HG02970 (cell line): ENCODE data around the gene TEN1.
"Not testable (repeated sequence)": the region's sequence is repeated elsewhere in the genome, so short reads cannot be mapped to it uniquely, and the experiment has no call there.

Experiments
- ATAC-seq: cut with Tn5 transposase; IDR thresholded peaks from one replicate; pipeline ENCODE4 v1.9.1; 2021; ENCODE audit warnings: mild to moderate bottlenecking, moderate library complexity, moderate number of reproducible peaks; ENCODE audit not compliant: unreplicated experiment, low FRiP score

The TEN1 gene, protein sequence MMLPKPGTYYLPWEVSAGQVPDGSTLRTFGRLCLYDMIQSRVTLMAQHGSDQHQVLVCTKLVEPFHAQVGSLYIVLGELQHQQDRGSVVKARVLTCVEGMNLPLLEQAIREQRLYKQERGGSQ

DNA sequence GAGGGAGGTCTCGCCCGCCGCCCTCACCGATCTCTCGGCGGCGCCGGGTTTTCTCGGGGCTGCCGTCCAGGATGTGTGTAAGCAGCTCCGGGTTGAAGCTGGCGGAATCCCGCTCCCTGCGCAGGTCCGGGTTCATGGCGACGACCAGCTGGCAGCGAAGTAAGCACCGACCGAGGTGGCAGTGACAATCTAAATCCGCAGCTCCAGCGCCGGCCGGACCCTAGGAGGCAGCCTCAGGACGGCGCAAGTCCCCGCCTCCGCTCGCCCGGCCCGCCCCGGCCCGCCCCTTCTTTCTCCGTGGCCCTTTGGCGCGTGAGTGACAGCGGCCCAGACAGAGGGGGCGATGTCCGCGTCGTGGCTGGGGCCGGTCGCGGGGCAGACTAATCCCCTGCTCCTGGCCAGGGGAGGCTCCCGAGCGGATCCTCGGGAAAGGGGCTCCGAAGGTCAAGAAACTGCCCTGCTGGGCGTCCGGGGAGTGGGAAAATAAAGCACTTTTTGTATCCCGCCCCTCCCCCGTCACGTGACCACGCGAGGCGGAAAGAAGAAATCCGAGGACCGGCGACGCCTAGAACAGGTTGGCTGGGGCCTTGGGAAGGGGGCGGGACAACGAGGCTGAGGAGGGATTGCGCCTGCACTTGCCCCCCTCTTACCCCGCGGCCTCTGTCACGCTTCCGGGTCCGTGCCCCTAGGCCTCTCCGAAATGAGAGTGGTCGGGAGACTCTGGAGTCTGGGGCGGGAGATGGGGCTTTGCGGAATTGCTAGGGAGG, at the start of gene TEN1, which contains the start of gene ACOX1:
Gene TEN1, plus strand, starts transcription at position 303 of the 767 bp plus-strand sequence. CDS start 6,953 bp downstream, outside the sequence.
Gene ACOX1, minus strand, starts transcription at position 229 of the 767 bp plus-strand sequence. Its CDS starts 93 bp downstream, at position 136.
- peak; percentile 85 for ATAC-seq

DNA sequence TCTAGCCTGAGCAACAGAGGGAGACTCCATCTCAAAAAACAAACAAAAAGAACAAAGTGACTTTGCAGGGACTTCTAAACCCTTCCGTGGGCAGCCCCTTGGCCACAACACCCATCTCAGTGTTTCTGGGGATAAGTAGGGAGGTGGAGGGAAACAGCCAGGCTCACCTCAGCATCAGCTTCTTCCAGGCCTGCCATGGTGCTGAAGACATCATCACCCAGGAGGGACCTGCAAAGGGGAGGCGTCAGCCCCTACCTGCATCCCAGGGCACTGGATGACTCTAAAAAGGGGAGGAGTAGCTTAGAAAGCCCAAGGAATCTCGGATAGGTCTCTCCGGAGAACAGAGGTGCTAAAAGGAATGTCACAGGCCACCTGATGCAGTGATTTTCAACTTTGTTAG, 48.0 kb upstream of the TEN1 start:
- ATAC-seq: no peak

DNA sequence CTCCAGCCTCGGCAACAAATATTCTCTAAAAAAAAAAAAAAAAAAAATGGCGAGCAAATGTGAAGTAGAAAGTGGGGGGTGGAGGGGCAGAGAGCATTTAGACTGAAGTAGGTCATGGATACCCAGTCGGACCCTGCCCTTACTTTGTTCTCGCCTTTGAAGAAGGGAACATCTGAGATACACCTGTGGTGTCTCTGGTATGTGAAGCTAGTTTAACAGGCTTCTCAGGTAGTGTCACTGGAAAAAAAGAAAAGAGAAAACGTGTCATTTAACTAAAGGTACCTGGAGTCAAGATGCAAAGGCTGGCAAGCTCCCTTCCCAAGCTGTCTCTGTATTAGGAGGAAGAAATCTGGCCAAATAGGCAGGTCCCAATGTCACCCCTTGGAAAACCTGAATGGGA, 46.2 kb upstream of the TEN1 start:
- no peak for ATAC-seq

DNA sequence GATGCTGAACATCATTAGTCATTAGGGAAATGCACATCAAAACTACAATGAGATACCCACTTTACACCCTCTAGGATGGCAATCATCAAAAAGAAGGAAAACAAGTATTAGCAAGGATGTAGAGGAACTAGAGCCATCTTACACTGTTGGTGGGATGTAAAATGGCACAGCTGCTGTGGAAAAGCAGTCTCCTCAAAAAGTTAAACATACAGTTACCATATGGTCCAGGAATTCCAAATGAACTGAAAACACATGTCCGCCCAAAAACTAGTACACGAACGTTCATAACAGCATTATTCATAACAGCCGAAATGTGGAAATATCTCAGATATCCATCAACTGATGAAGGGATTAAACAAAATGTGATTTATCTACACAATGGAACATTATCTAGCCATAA, 45.2 kb upstream of the TEN1 start:
- ATAC-seq: no peak

DNA sequence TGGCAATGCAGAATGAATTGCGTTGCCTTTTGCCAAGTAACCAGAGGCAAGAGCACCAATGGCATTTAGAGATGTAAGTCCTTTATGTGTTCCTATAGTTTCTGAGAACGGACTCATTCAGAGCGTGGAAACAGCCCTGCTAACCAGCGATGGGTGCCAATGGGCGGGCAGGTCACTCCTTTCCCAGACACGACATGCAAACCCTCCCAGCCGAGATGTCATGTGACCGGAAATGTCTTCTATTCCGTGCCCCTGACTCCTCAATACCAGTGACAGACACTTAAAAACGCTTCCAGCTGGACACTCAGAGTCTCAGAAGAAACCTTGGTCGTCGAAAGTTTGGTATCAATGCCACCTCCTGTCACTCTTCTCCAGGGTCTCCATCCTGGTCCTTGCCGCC, 41.4 kb upstream of the TEN1 start:
- ATAC-seq: no peak

DNA sequence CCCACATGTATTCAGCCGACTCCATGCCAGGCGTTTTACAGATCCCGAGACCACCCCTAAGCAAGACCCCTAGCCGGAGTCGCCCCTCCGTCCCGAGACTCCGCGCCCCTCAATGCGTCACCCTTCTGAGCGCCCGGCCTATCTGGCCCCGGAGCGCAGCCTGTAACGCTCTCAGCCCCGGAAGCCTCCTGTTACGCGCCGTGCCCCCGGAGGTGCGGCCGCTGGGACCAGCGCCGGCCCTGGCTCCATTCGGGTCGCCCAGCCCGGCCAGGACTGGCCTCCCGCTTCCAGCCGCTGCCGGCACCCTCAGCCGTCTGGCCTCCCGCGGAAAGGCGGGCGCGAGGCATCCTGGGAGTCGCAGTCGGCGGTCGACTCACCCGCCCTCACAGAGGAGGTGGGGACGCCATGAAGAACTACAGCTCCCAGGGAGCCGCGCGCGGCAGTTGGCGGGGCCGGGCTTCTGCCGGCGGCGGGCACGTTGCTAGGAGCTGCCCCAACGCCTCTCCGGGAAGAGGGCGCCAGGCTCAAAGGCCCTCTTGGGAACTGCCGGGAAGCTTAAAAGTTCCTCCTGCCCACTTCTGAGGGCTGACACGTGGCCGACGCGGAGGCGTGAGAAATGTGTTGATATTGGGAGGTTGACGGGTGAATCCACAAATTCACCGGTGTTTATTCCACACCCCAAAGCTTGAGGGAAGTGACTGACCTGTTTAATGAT, 38.2 kb upstream of the TEN1 start, which contains the start of gene FBF1:
Gene FBF1, minus strand, starts transcription at position 316 of the 715 bp plus-strand sequence. CDS start 2,893 bp downstream, outside the sequence.
- peak; percentile 83 for ATAC-seq

DNA sequence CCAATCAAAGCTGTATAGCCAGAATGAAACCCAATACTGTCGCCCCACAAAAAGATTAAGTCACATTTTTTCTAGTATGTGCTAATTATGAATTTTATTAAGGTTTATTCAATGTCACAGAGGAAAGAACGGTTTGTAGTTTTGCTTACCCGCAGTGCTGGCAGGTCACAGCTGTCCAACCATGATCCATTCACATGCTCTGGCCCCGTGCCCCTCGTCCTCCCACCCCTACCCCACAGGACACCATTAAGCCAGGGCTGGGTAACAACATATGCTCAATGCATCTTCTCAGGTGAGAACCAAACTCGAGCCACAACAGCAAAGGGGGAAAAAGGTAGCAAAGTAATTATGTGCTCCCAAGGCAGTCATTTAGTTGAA, 37.6 kb upstream of the TEN1 start:
- no peak for ATAC-seq

DNA sequence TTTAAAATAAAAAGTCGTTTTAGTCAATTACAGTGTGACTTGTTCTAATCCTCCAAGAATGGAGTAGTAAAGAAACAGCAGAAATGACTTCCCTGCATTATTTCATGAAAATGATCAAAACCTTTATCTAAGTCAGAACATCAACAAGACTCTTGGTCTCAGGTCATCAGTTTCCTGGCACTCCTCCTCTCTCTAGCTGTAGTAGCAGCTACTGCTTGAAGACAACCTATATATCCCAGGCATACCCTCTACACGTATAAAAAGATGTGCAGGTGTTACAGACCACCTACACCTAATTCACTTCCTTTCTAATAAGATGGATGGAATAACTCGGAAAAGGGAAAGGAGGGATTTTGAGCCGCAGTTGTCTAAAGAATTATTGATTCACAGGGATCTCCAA, 36.6 kb upstream of the TEN1 start:
- no peak for ATAC-seq

DNA sequence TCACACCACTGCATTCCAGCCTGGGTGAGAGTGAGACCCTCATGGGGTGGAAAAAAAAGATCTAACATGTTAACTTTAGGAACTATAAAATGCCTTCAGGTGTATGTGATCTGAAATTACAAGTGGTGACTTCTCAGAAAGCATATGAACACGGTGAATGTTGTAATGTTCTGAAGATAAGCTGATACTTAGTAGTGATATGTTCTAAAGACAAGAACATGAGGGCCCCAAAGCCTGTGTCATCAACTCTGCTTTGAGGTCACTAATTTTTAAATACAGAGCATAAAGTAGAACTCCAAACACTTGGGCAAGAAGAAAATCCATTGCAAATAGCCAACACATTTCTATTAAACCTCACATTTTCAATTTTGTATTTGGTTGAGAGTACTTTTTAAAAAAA, 35.5 kb upstream of the TEN1 start:
- ATAC-seq: no peak

DNA sequence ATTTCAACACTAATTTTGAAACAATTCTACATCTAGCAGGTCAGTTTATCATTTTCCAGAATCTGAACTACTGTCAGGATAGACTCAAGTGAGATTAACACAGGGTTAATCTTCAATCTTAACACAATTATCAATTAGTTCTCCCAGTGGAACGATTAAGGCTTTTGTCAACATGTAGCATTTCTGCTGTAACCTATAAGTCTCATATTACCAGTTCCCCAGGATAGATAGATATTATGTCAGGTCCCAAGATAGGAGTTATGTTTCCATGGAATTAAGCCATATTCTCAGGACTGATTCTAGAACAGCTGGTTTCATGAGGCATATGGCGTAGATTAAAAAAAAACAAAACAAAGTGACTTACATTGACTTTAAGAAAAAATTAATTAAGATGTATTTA, 33.8 kb upstream of the TEN1 start:
- no peak for ATAC-seq

DNA sequence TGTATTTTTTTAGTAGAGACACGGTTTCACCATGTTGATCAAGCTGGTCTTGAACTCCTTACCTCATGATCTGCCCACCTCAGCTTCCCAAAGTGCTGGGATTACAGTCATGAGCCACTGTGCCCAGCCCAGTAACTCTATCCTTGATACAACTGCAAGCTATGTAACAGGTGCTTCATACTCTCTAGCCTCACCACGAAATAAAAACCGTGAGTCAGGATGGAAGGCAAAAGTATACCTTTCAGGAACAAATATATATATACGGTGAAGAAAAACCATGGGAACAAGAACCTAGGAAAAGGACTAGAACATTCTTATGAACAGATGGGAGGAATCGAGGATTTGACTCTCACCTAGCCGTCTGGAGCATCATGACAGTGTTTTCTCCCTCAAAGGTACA, 28.6 kb upstream of the TEN1 start:
- no peak for ATAC-seq

DNA sequence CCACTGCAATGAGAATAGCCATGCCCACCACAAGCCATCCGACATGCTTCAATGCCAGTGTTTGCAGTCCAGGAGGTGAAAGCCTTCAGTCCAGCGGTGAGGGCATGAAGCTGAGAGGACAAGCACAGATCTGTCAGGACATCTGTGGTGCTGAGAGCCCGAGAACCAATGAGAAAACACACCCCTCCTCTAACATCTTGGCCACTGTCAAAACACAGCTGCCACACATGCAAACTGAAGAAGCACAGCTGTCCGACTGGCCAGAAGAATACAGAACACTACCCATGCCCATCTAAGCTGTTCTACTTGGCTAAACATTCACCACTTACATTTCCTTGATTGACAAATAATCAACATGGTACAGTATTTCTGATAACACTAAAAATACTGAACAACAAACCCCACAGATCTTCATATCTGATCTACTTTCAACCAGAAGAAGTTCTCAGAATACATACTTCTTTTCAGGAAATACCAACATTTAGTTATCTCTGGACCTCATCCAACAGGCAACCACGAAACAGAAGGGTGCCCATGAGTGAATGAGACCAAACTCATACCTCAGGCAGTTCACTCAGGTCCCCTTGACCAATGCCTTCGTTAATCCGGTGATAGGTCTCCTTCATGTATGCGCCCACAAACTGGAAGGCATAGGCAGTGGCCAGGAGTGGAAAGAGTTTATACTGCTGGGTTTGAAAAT, 28.0 kb upstream of the TEN1 start:
- no peak for ATAC-seq

DNA sequence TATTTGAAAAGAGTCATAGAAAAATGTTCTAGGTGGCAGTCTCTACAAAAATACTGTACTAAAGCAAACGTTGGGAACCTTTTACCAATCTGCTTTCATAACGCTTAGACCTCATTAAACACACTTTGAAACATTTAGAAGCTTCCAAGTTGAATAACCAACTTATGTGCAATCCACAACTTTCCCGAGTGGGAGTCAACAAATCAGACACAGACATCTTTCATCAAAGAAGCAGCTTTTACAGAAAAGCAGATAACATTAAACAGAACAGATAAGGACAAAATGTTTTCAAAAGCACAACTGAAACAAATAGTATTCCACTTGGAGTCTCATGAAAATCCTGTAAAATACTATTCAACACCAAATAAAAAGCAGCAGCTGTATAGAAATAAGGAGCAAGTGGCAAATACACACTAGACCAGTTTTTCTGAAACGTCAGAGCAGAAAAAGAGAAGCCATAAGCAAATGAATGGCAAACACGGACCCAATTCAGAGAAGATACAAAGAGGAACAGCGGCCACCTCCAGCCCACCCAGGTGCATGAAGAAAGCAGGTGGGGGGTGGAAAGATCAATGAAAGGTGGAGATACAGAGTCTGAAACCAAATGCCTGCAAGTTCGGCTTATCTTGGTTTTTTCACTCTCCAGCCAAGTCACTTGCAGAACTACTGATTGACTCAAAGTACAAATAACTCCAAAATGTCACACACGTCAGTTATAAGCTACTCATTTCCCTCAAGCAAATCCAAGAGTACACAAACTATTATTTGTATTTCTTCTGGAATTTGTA, 19.8 kb upstream of the TEN1 start:
- no peak for ATAC-seq

DNA sequence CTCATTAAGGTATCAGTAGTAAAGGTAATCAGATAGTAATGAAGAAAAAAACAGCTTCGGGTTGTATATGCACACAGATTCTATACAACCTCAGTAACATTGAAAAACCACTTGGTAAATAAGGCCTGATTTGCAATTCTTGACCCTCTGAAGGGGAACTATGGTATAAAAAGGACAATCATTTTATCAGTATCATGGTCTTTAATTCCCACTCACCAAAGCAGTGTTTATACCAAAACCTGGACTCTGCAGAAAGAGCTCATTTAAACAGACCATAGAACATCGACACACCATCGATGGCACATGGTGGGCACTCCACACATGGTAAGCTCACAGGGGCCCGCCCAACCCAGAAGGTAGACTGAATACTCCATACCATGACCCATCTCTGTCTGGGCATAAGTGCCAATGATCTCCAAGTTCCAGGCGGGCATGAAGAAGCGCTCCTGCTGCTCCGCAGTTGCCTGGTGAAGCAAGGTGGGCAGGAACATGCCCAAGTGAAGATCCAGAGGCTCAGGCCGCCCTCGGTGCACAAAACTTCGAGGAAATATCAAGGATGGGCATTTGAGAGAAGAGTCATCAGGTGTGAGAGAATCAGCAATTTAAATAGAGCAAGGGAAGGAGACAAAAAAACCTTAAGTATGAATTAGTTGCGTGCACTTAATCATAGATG, 19.1 kb upstream of the TEN1 start:
- ATAC-seq: no peak

DNA sequence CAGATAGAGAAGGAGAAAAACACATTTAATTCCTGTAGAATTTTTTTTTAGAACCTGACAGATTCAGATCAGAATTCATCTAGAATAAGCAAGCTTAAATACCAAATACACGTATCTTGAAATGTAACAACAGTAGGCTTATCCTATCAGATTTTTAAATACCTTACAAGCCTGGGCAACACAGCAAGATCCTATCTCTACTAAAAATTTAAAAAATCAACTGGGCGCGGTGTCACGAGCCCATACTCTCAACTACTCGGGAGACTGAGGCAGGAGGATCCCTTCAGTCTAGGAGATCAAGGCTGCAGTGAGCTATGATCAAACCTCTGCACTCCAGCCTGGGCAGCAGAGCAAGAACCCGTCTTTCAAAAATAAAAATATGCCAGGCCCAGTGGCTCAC, 13.6 kb upstream of the TEN1 start:
- ATAC-seq: no peak

DNA sequence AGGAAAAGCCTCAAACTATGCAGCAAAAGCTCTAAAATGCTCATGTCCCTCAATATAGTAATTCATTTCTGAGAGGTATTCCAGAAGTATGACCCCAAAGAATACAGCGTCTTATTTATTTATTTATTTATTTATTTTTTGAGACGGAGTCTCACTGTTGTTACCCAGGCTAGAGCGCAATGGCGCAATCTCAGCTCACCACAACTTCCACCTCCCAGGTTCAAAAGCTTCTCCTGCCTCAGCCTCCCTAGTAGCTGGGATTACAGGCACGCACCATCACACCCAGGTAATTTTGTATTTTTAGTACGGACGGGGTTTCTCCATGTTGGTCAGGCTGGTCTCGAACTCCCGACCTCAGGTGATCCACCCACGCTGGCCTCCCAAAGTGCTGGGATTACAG, 10.0 kb upstream of the TEN1 start:
- ATAC-seq: not testable (repeated sequence)

DNA sequence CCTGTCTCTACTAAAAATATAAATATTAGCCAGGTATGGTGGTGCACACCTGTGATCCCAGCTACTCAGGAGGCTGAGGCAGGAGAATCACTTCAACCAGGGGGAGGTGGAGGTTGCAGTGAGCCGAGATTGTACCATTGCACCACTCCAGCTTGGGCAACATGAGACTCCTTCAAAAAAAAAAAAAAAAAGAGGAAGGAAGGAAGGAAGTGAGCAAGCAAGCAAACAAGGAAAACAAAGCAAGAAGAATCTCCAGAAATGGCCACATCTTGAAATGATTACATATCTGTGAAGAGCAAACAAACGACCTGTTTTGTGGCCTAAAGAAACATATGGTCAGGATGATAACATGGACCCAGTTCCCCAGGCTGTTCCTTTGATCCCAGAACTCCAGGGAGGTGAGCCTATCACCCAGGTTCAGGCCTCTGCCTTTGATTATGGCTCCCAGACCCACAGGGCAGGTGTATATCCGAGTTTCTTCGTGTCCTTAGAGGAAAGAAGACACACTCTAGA, 9.0 kb upstream of the TEN1 start:
- no peak for ATAC-seq

DNA sequence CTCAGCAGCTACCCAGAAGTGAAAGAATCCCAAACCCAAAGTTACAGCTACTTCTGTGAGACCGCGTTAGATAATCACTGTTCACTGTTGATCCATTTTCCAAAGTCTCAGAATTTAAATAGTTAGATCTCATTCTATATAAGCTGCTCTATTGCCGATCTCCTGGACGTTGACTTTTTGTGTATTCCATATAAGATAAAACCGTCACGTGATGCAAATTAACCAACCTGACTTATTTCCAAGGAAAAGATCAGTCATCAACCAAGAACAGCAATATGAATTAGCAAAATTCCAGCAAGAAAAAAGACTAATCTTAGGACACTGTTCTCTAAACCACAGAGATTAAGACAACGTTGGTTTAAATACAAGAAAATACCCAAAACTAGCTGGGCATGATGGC, 8.4 kb upstream of the TEN1 start:
- ATAC-seq: no peak

DNA sequence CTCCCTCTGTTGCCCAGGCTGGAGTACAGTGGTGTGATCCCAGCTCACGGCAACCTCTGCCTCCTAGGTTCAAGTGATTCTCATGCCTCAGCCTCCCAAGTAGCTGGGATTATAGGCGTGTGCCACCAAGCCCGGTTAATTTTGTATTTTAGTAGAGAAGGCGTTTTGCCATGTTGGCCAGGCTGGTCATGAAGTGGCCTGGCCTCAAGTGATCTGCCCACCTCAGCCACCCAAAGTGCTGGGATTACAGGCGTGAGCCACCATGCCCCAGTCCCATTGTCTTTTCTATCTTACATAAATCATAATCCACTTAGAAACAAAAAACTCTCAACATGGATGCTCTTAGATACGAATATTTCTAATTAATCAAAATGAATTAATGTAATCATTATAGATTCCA, 3.9 kb upstream of the TEN1 start:
- ATAC-seq: not testable (repeated sequence)
